Esophagus muscularis mucosa (tissue), 4 donors: ENCODE data around the gene SPAG16. TPM values are rescaled to one million over a fixed set of nuclear protein-coding genes. Genes with fewer than 3 reads are reported as not detected.
A peak's percentile ranks its signal among the peaks of the same experiment; 100 is the strongest.

Experiments used
- DNase-seq: peaks from one replicate; pipeline ENCODE4 v3.0.0-alpha.2; 2017; ENCODE audit errors: extremely low spot score
- H3K27ac ChIP-seq, 4 donors: fragments of 200-600 bp; sonication (generic); replicated peaks in 1 of 4; 1 replicate in 3 of 4; 2 replicates in 1 of 4; pipeline ENCODE4 v1.5.1; 2016 to 2019; ENCODE audit warnings: mild to moderate bottlenecking in 1 of 4
- H3K27me3 ChIP-seq, 4 donors: fragments of 200-600 bp; sonication (generic); one replicate each; pipeline versions ENCODE4 v1.5.1 to v1.6.0; 2016 to 2019
- H3K36me3 ChIP-seq, 4 donors: fragments of 200-600 bp; sonication (generic); one replicate each; pipeline ENCODE4 v1.5.1; 2016 to 2019
- H3K4me1 ChIP-seq, 4 donors: fragments of 200-600 bp; sonication (generic); one replicate each; pipeline ENCODE4 v1.5.1; 2016 to 2019
- H3K4me3 ChIP-seq, 4 donors: fragments of 200-600 bp; sonication (generic); 1 replicate in 2 of 4; 2 replicates in 2 of 4; pipeline ENCODE4 v1.5.1; 2016 to 2019; ENCODE audit warnings: mild to moderate bottlenecking in 4 of 4, moderate library complexity in 1 of 4
- H3K9me3 ChIP-seq, 4 donors: fragments of 200-600 bp; sonication (generic); 1 replicate in 3 of 4; 2 replicates in 1 of 4; pipeline ENCODE4 v1.5.1; 2016 to 2019
- CTCF ChIP-seq, 3 experiments: fragments of 200-600 bp in 2 of 3; fragments of 450-650 bp in 1 of 3; sonication (generic) in 2 of 3; IDR thresholded peaks; one replicate each; pipeline ENCODE4 v1.5.1; 2017 to 2019; ENCODE audit warnings: antibody characterized with exemption in 3 of 3, mild to moderate bottlenecking in 2 of 3, moderate library complexity in 1 of 3
- EP300 ChIP-seq: sonication (generic); formaldehyde crosslinking; IDR thresholded peaks from one replicate; pipeline ENCODE4 v1.6.1; 2017; ENCODE audit warnings: antibody characterized with exemption
- POLR2A ChIP-seq: fragments of 450-650 bp; IDR thresholded peaks from one replicate; pipeline ENCODE4 v1.6.1; 2017; ENCODE audit warnings: antibody characterized with exemption, moderate library complexity, mild to moderate bottlenecking, low read depth
- POLR2AphosphoS5 ChIP-seq, 2 donors: sonication (generic); formaldehyde crosslinking; IDR thresholded peaks; one replicate each; pipeline ENCODE4 v1.6.1; 2017; ENCODE audit warnings: antibody characterized with exemption in 2 of 2
- WGBS: methylation state at CpG from one replicate; pipeline ENCODE4 v1.1.5; 2018; 5-methylcytosine and 5-hydroxymethylcytosine counted together
- intact Hi-C: fragments of 100-400 bp; cut with DNase I; formaldehyde crosslinking; loops from one replicate; pipeline ENCODE4 v1.15.1; 2023
- total RNA-seq, 4 donors: library from RNA; depleted of rRNA; stranded (reverse); fragments of >200 nt; gene quantifications; one replicate each; pipeline versions ENCODE4 v1.1.0 to v1.2.1, GENCODE V29; 2016

The SPAG16 gene
- total RNA-seq, 4 donors from 2014 or later, result 26.8 to 36.1 (median 31.0) TPM

- no peak for DNase-seq
- H3K4me1 ChIP-seq, result no peaks in the 10 kb centered on the region
- no peaks in the 10 kb centered on the region for H3K36me3 ChIP-seq
- no peaks in the 10 kb centered on the region for H3K27me3 ChIP-seq
- H3K4me3 ChIP-seq, result no peak overlapping the region
- intact Hi-C loops, result no loop called here
- TF ChIP-seq CTCF (IDR thresholded peaks at IDR 0.05) (no peak), POLR2AphosphoS5 (IDR thresholded peaks at IDR 0.05) (no peak), POLR2A (no peak), EP300 (no peak)
- 45% methylated on average over 2 of the region's 2 CpGs for WGBS
- no peak overlapping the region for H3K27ac ChIP-seq
- no peaks in the 10 kb centered on the region for H3K9me3 ChIP-seq
These were observed 722.3 kb downstream of the SPAG16 start for GRCh38 chr2:214006601-214007000.

- no peak for DNase-seq
- no peaks in the 10 kb centered on the region for H3K4me1 ChIP-seq
- 80% methylated on average over 3 of the region's 3 CpGs for WGBS
- no peak overlapping the region for H3K27ac ChIP-seq
- no peaks in the 10 kb centered on the region for H3K27me3 ChIP-seq
- H3K9me3 ChIP-seq, result no peaks in the 10 kb centered on the region
- intact Hi-C loops, result no loop called here
- TF ChIP-seq EP300 (no peak), POLR2A (no peak), CTCF (IDR thresholded peaks at IDR 0.05) (no peak)
- no peak overlapping the region for H3K4me3 ChIP-seq
- H3K36me3 ChIP-seq, result no peaks in the 10 kb centered on the region
These were observed 727.4 kb downstream of the SPAG16 start for GRCh38 chr2:214011676-214012075.

GRCh38 chr2:214014551-214015220 is 730.4 kb downstream of the SPAG16 start:
- TF ChIP-seq POLR2A (no peak), POLR2AphosphoS5 (IDR thresholded peaks at IDR 0.05) (no peak), EP300 (no peak), CTCF (IDR thresholded peaks at IDR 0.05) (no peak)
- DNase-seq, result no peak
- Histone ChIP-seq H3K4me1 (peaks cover 0 to 9% (median 9%) of the 10 kb centered on the region in 4 donors), H3K27ac (no peak overlapping the region), H3K27me3 (no peaks in the 10 kb centered on the region), H3K36me3 (no peaks in the 10 kb centered on the region), H3K9me3 (no peaks in the 10 kb centered on the region), H3K4me3 (no peak overlapping the region)
- intact Hi-C loops, result no loop called here
- 90% methylated on average over 7 of the region's 7 CpGs for WGBS

- no peak for DNase-seq
- Histone ChIP-seq H3K27ac (peak overlapping the region in 1 of 4 donors; percentile 7), H3K36me3 (no peaks in the 10 kb centered on the region), H3K4me1 (peaks cover 0 to 9% (median 9%) of the 10 kb centered on the region in 4 donors), H3K4me3 (no peak overlapping the region), H3K27me3 (no peaks in the 10 kb centered on the region), H3K9me3 (no peaks in the 10 kb centered on the region)
- WGBS, result 54% methylated on average over 3 of the region's 3 CpGs
- intact Hi-C loops, result no loop called here
- TF ChIP-seq POLR2AphosphoS5 (IDR thresholded peaks at IDR 0.05) (peak in 1 of 2 donors; percentile 27), CTCF (IDR thresholded peaks at IDR 0.05) (no peak), POLR2A (no peak), EP300 (no peak)
These were observed 735.1 kb downstream of the SPAG16 start for GRCh38 chr2:214019229-214019972.
